Measurements from ENCODE around the gene FAM110D. TPM values are rescaled to one million over a fixed set of nuclear protein-coding genes. Genes with fewer than 3 reads are reported as not detected.

Gene FAM110D
- total and polyA plus RNA-seq, 2 experiments from 2014 or later = 0.24 to 0.39 TPM

- TF ChIP-seq ZNF462 (CRISPR knock-in tag; IDR thresholded peaks at IDR 0.05) (no peak), JUNB (IDR thresholded peaks at IDR 0.05; ENCODE audit: unreplicated experiment) (no peak), CREB1 (CRISPR knock-in tag; IDR thresholded peaks at IDR 0.05; ENCODE audit: low read depth) (no peak), NANOG (IDR thresholded peaks at IDR 0.05; ENCODE audit: borderline replicate concordance) (no peak)
These were observed 29.6 kb downstream of the FAM110D start (continued) for GRCh38 chr1:26188477-26188876.

- Histone ChIP-seq H3K9me2 (ENCODE audit: insufficient read depth) (no peaks in the 10 kb centered on the region), H3K79me2 (replicated peaks; ENCODE audit: insufficient read depth) (no peaks in the 10 kb centered on the region), H3K36me3 (ENCODE audit: insufficient read depth) (no peaks in the 10 kb centered on the region), H4K20me1 (replicated peaks; ENCODE audit: insufficient read depth) (no peaks in the 10 kb centered on the region), H3F3A (replicated peaks; ENCODE audit: low read depth) (0 out of 2 replicates have a peak, but pooled peaks cover 4% of the 10 kb centered on the region), H3K4me3 (no peak overlapping the region), H3K4me2 (no peak overlapping the region), H2AFZ (no peak overlapping the region), H3K27ac (ENCODE audit: low read depth) (no peak overlapping the region), H3K4me1 (ENCODE audit: insufficient read depth) (no peaks in the 10 kb centered on the region), H3K27me3 (ENCODE audit: insufficient read depth) (no peaks in the 10 kb centered on the region)
- Mint-ChIP-seq H3K4me1 (peaks cover 17% of the 10 kb centered on the region), H3K4me3 (no peak overlapping the region), H3K27me3 (ENCODE audit: insufficient read depth, low read depth, poor library complexity) (peaks cover 13% of the 10 kb centered on the region), H3K27ac (no peak overlapping the region), H3K9me3 (no peaks in the 10 kb centered on the region; the same call in 2 of the 3 replicates), H3K36me3 (ENCODE audit: low read depth) (peaks cover 9% of the 10 kb centered on the region; the same call in 2 of the 3 replicates)
- TF ChIP-seq ZNF114 (CRISPR knock-in tag; IDR thresholded peaks at IDR 0.05) (no peak), JUNB (IDR thresholded peaks at IDR 0.05; ENCODE audit: unreplicated experiment) (no peak), ZNF462 (CRISPR knock-in tag; IDR thresholded peaks at IDR 0.05) (no peak), STAT1 (IDR thresholded peaks at IDR 0.05; ENCODE audit: unreplicated experiment) (no peak), EZH2phosphoT487 (IDR thresholded peaks at IDR 0.05; ENCODE audit: unreplicated experiment) (no peak), POLR2AphosphoS5 (IDR thresholded peaks at IDR 0.05; ENCODE audit: low read depth) (no peak), EZH2 (IDR thresholded peaks at IDR 0.05; ENCODE audit: low read depth, unreplicated experiment) (no peak), ETS1 (IDR thresholded peaks at IDR 0.05) (no peak)
- DNase-seq (ENCODE audit: low spot score) = no peak
- no peak for ATAC-seq
These were observed 30.5 kb downstream of the FAM110D start for GRCh38 chr1:26189331-26189730.
